ENCODE measurements around the gene TMEM127.

GRCh38 chr2:96239745-96240264, 26.0 kb downstream of the TMEM127 start:
- TF ChIP-seq EZH2 (IDR thresholded peaks at IDR 0.05; ENCODE audit: insufficient read depth, poor library complexity, severe bottlenecking) (no peak), EZH2phosphoT487 (IDR thresholded peaks at IDR 0.05; ENCODE audit: insufficient read depth, low read depth) (no peak)
